Osteoblast (primary cell): ENCODE results near the gene RASSF4. TPM values are rescaled to one million over a fixed set of nuclear protein-coding genes. Genes with fewer than 3 reads are reported as not detected.

Experiments used
- DNase-seq: peaks from one replicate; pipeline ENCODE4 v3.0.0; 2011; ENCODE audit warnings: low spot score, mixed read lengths; ENCODE audit not compliant: insufficient read length; ENCODE audit errors: missing footprints
- H2AFZ ChIP-seq: 2 replicates; pipeline ENCODE4 v1.6.0; 2011; ENCODE audit warnings: mild to moderate bottlenecking, low read length
- H3K27ac ChIP-seq: 2 replicates; pipeline ENCODE4 v1.5.1; 2011; ENCODE audit warnings: mild to moderate bottlenecking, low read depth, low read length, moderate library complexity
- H3K27me3 ChIP-seq: 2 replicates; pipeline ENCODE4 v1.6.0; 2012; ENCODE audit warnings: mild to moderate bottlenecking, control low read depth, inconsistent platforms, low read length, moderate library complexity; ENCODE audit not compliant: insufficient read depth
- H3K36me3 ChIP-seq: 2 replicates; pipeline ENCODE4 v1.5.1; 2011; ENCODE audit warnings: mild to moderate bottlenecking, low read length, control low read depth, moderate library complexity; ENCODE audit not compliant: insufficient read depth
- H3K4me1 ChIP-seq: 2 replicates; pipeline ENCODE4 v1.5.1; 2011; ENCODE audit warnings: mild to moderate bottlenecking, low read length, control low read depth, moderate library complexity; ENCODE audit not compliant: insufficient read depth
- H3K4me2 ChIP-seq: 2 replicates; pipeline ENCODE4 v1.6.0; 2011; ENCODE audit warnings: mild to moderate bottlenecking, low read length; ENCODE audit not compliant: insufficient read depth
- H3K4me3 ChIP-seq: fragments of 200-600 bp; sonication (generic); 3 replicates; pipeline ENCODE4 v1.5.1; 2012; ENCODE audit warnings: mild to moderate bottlenecking, low read length, inconsistent platforms; ENCODE audit not compliant: insufficient read depth
- H3K79me2 ChIP-seq: 2 replicates; pipeline ENCODE4 v1.6.0; 2012; ENCODE audit warnings: mild to moderate bottlenecking, low read length, control low read depth, inconsistent platforms; ENCODE audit not compliant: insufficient read depth
- H3K9me3 ChIP-seq: 2 replicates; pipeline ENCODE4 v1.5.1; 2011; ENCODE audit warnings: low read depth, low read length, control low read depth
- H4K20me1 ChIP-seq: 2 replicates; pipeline ENCODE4 v1.6.0; 2012; ENCODE audit warnings: mild to moderate bottlenecking, low read length, control low read depth; ENCODE audit not compliant: insufficient read depth
- CTCF ChIP-seq: IDR thresholded peaks from 2 replicates; pipeline ENCODE4 v1.5.1; 2011; ENCODE audit warnings: mild to moderate bottlenecking, low read depth, low read length, moderate library complexity; ENCODE audit errors: extremely low read depth
- total RNA-seq: library from RNA; depleted of rRNA; stranded (reverse); fragments of >200 nt; gene quantifications from 2 replicates; pipeline ENCODE4 v1.2.3, GENCODE V29; 2012

Gene RASSF4
- total RNA-seq: 2.9 and 4.0 TPM in 2 replicates

DNA sequence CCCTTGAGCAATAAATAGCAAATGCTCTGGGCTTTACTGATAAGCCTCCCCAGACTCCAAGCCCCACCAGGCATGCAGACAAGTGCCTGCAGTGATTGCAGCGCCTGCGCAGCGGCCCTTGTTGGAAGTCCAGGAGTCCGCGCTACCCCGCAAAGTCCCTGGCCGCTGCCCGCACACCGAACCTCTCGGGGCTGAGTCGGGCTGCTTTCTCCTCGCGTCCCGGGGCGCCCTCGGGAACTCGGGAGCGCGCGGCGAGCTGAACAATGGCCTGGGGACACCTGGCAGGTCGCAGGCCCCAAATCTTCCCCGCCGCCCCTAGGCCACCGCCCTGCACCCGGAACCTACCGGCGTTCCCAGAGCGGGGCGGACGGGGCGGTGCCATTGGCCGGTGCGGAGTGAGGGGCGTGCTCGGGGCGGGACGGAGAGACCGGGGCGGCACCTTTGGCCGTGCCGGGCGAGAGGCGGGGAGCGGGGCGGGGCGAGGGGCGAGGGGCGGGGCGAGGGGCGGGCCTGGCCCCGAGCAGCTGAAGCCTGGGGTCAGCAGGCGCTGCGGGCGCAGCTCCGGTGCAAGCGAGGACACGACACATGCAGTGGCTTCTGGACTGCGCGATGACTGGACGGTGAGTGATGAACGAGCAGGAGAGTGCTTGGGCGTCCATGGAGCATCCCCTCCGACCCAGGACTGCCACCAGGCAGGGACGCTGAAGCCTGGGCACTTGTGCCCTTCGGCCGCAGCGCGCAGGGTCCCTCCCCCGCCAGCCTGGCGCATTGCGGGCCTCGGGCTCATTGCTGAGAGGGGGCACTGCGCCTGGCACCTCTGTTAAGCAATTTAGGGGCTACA, at the start of gene RASSF4:
TSS of gene RASSF4 (plus strand) at position 556 of the 841 bp plus-strand sequence. CDS start 10,401 bp downstream, outside the sequence.
- Histone ChIP-seq H3K79me2 (peaks cover 4% of the 10 kb centered on the region), H3K27me3 (no peaks in the 10 kb centered on the region), H4K20me1 (no peaks in the 10 kb centered on the region), H3K4me2 (peak within 1 kb of the TSS; percentile 95), H2AFZ (peak within 1 kb of the TSS; percentile 92), H3K4me1 (peaks cover 23% of the 10 kb centered on the region), H3K27ac (peak within 1 kb of the TSS; percentile 64), H3K36me3 (peaks cover 7% of the 10 kb centered on the region), H3K9me3 (no peaks in the 10 kb centered on the region), H3K4me3 (peak within 1 kb of the TSS; percentile 89)
- DNase-seq: peak; percentile 98
- no peak for TF ChIP-seq CTCF

DNA sequence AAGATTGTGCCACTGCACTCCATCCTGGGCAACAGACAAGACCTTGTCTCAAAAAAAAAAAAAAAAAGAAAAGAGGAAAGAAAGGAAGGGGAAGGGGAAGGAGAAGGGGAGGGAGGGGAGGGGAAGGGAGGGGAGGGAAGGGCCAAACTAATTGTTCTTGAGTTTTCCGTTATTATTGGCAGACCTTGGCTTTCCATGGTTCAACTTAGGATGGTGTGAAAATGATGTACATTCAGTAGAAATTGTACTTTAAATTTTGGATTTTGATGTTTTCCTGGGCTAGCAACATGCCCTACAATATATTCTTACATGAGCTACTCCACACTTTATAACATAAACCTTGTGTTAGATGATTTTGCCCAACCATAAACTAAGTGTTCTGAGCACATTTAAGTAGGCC, 49.7 kb upstream of the RASSF4 start:
- no peak for DNase-seq
- no peaks in the 10 kb centered on the region for H3K9me3 ChIP-seq
- no peaks in the 10 kb centered on the region for H3K36me3 ChIP-seq
- no peak overlapping the region for H3K4me3 ChIP-seq
- no peak overlapping the region for H3K4me2 ChIP-seq
- no peak overlapping the region for H3K27ac ChIP-seq
- peaks cover 18% of the 10 kb centered on the region for H3K27me3 ChIP-seq
- no peaks in the 10 kb centered on the region for H3K4me1 ChIP-seq
- TF ChIP-seq CTCF: no peak
- no peaks in the 10 kb centered on the region for H4K20me1 ChIP-seq
- H3K79me2 ChIP-seq: no peaks in the 10 kb centered on the region
- H2AFZ ChIP-seq: no peak overlapping the region

DNA sequence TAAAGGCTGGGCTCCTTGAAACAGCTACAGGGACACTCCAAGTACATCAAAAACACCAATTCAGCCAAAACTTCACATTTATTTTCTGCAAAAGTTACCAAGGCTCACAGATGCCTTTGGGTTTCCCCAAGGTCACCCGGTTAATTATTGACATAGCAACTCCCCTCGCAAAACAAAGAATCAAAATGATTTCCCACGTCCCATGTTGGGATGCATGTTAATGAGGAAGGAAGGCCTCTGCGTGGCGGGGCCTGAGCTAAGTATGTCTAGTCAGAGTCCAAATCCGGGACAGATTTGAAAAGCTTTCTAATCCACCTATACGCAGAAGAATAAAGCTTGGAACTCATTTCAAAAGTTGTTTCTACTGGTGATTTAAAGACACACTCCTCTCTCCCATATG, 49.0 kb upstream of the RASSF4 start:
- no peak overlapping the region for H3K4me3 ChIP-seq
- no peaks in the 10 kb centered on the region for H3K36me3 ChIP-seq
- no peak overlapping the region for H3K27ac ChIP-seq
- H3K4me1 ChIP-seq: no peaks in the 10 kb centered on the region
- no peaks in the 10 kb centered on the region for H3K79me2 ChIP-seq
- TF ChIP-seq CTCF: no peak
- no peak overlapping the region for H2AFZ ChIP-seq
- DNase-seq: no peak
- no peaks in the 10 kb centered on the region for H3K9me3 ChIP-seq
- peaks cover 21% of the 10 kb centered on the region for H3K27me3 ChIP-seq
- H4K20me1 ChIP-seq: no peaks in the 10 kb centered on the region
- no peak overlapping the region for H3K4me2 ChIP-seq

DNA sequence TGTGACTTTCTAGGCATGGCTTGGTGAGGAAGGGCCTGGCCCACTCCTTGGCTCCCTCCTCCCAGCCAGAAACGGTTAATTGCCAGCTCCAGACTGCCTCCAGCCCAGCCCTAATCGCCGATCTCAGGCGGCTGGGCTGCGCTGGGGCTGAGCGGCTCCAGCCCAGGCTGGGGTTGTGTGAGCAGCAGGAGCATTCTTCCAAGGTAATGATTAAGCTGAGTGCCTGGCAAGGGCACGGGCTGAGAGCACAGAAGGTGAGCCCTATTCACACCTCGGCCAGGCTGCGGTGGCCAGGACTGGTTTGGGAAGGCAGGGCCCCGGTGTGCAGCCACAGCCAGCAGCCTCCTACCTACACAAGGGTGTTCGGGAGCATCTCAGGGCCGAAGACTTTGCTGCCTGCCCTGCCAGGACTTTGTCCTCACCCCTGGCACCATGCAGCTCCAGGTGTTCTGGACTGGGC, 48.5 kb upstream of the RASSF4 start, which contains the start of gene TMEM72:
TSS of gene TMEM72 (plus strand) at position 257 of the 460 bp plus-strand sequence. CDS start at position 433, 176 bp downstream.
- Histone ChIP-seq H3K27ac (no peak within 1 kb of the TSS), H3K9me3 (no peaks in the 10 kb centered on the region), H3K4me2 (no peak within 1 kb of the TSS), H3K27me3 (peaks cover 23% of the 10 kb centered on the region), H4K20me1 (no peaks in the 10 kb centered on the region), H2AFZ (no peak within 1 kb of the TSS), H3K79me2 (no peaks in the 10 kb centered on the region), H3K4me3 (no peak within 1 kb of the TSS), H3K4me1 (no peaks in the 10 kb centered on the region), H3K36me3 (no peaks in the 10 kb centered on the region)
- TF ChIP-seq CTCF: no peak
- no peak for DNase-seq
